ENCODE measurements around the gene RAP2C.
"Not testable (repeated sequence)": the region's sequence is repeated elsewhere in the genome, so short reads cannot be mapped to it uniquely, and the experiment has no call there.

Gene RAP2C

DNA sequence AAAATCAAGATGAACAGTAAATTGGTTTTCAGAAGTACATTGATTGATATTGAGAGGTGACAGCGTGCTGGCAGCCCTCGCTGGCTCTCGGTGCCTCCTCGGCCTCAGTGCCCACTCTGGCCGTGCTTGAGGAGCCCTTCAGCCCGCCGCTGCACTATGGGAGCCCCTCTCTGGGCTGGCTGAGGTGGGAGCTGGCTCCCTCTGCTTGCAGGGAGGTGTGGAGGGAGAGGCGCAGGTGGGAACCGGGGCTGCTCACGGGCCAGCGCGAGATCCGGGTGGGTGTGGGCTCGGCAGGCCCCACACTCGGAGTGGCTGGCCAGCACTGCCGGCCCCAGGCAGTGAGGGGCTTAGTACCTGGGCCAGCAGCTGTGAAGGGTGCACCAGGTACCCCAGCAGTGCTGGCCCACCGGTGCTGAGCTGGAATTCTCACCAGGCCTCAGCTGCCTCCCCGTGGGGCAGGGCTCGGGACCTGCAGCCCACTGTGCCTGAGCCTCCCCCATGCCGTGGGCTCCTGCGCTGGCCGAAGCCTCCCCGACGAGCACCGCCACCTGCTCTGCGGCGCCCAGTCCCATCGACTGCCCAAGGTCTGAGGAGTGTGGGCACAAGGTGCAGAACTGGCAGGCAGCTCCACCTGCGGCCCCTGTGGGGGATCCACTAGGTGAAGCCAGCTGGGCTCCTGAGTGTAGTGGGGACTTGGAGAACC, 25.2 kb downstream of the RAP2C start:
- DNase-seq, result no peak

DNA sequence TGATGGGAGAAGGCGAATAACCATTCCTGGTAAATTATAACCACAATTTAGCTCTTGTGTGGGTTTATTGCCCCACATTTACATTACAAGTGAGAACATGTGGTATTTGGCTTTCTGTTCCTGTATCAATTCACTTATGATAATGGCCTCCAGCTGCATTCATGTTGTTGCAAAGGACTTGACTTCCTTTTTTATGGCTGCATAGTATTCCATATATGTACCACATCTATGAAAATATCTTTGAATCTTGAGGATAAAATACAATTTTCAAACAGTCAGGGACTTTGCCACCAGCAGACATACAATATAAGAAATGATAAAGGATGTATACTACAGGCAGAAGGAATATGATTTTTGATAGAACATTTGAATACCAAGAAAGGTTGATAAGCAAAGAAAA, 27.3 kb downstream of the RAP2C start:
- no peak for DNase-seq

DNA sequence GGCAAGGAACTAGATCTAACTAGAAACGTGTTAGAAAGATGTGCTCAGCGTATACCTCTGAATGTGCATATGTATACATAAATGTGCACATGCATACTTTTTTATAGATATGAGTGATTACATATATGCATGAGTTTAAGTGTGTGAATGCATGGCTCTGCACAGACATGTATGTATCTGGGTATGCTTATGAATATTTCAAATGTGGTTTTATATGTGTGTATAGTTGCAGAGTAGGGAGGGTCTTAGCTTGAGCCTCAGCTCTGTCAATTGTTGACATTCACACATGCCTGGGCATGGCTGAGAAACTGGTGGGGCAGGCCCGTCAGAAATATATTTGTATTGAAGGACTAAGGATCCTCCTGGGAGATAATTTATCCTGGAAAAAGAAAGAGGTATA, 31.1 kb downstream of the RAP2C start:
- DNase-seq, result no peak

DNA sequence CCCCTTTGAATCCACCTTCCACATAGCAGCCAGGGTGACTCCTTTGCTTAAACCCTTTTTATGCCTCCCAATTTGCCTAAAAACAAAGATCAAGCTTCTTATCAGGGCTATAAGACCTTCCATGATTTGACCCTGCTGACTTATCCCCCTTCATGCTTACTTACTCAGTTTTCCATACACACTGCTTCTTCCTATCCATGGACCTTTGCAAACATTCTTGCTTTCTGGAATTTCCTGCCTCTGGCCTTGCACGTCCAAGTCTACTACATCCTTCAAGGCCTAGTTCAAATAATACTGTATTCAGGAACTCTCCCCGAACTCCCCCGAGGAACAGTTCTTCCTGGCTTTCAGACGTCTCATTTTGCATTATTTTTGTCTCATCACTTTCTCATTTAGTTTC, 31.8 kb downstream of the RAP2C start:
- DNase-seq, result no peak

DNA sequence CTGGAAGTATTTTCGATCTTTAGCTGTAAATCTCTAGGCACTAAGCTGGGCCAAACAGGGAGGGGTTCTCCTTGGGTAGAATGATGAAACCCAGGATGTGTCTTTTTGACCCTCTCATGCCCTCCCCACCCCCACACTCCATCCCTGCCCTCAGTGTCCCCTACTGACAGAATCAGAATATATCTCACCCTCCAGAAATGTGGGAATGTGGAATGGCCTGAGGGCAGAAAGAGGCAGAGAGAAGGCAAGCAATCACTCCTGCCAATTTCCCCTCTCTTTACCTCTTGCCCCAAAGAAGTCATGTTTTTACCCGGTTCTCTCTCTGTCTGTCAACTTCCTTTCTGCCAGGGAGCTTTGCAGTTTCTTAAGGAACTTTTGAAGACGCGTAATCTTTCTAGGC, 34.4 kb downstream of the RAP2C start:
- DNase-seq, result no peak

DNA sequence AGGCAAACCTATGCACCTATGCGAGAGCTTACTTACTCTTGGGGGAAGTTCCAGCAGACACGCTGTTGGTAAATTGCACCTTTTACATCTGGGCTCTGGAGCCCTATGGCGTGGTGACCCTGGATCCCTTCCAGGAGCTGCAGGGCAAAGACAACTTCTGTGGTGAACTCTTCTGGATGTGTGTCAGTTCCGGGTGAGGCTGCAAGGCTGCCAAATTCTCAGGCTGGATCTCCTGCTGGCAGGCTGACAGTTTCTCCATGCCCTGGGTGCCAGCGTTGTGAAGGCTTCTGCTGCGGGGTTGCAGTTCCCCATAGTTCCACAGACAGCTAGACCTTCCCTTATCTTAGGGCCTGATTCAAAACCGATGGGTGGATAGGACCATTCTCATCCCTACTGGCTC, 37.9 kb downstream of the RAP2C start:
- DNase-seq, result no peak

DNA sequence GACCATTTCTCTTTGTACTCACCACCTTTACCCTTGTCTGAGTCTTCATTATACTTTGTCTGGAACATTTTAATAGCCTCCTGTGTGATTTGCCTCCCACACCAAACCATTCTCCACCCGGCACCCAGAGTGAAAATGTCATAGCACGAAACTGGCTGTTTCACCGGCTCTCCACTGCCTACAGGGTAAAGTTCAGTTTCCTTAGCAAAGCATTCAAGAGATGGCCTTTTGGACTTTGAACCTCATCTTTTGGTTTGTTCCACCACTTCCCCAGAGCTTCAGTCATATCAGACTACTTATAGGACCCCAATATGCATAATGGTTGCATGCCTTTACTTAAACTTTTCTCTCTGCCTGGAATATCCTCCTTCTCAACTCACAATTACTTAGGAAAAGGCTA, 38.3 kb downstream of the RAP2C start:
- DNase-seq, result no peak

DNA sequence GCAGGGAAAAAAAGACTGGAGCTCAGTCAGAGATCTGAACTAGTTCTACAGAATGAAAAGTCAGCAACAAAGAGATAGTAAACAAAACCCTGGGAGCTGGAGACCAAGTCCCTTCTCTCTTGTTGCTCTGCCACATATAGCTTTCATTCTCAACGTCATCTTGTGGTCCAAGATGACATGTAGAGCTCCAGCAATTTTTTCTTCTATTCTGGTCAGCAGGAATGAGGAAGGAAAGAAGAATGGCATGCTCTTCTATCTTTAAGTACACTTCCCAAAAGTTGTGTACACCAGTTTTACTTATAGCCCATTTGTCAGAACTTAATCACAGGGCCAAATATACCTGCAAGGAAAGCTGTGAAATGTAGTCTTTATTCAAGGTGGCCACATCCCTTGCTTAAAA, 45.6 kb downstream of the RAP2C start:
- DNase-seq, result no peak

DNA sequence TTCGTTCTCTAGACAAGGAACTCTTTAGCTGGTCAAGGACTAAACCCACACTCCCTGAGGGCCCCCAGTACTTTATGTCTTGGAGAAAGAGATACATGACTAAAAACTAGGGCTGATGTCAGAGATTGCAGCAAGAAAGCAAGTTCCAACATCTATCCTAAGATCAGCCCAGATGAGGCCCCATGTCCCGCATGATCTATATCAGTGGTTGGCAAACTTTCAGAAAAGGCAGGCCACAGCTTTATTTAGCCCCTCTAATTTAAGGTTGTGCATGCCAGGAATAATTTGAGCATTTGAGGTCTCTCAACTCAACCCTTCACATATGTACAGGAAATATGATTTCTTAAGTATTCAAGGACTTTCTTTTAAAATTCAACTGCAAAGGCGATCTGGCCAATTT, 47.4 kb downstream of the RAP2C start:
- no peak for DNase-seq

DNA sequence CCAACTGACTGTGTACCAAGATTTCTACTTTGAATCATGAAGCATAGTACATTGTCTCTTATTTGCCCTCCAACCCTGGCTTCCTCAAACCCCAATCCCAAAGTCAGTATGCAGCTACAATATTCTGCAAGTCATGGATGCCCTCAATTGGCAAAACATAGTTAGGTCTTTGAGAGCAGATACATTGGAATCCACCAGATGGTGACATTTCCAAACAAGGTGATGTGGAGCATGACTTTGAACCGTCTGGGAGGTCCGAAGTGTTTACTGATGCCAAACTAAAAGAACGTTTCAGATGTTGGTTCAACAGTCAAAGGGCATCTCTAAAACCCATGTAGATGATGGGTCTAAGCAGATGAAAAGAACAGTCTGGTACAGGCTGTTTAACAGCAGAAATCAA, 47.8 kb downstream of the RAP2C start:
- no peak for DNase-seq

DNA sequence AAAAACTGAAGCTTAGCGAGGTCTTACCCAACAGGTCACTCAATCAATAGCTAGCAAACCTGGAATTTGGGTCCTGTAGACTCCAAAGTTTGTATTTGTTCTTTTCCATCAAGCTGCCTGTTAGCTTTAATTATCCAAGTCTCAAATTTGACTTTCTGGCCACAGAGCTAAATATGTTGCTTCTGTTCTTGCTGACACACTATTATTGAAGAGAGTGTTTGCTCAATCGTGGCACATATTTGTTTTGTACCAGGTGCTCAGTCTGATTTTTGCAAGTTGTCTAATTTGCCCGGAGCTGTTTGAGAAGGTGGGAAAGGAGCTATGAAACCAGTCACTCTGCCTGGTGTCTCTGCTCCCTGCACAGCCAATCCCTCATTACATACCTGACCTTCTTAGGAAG, 49.7 kb downstream of the RAP2C start:
- no peak for DNase-seq

DNA sequence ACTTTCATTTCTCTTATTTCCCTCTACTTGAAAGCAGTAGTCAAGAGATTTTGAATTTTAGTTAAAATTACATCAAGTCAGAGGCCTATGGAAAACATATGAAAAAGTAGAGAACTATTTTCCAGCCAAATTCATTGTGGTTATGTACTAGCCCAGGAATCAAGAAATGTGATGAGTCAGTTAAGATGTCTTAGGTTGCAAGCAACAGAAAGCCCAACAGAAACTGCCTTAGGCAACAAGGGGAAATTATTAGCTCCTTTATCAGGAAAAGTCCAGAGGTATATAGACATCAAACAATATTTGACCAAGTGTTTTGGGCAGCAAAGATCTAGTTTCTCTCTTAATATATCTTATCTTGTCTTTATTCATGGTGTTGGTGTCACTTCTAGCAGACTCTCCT, 53.6 kb downstream of the RAP2C start:
- no peak for DNase-seq

DNA sequence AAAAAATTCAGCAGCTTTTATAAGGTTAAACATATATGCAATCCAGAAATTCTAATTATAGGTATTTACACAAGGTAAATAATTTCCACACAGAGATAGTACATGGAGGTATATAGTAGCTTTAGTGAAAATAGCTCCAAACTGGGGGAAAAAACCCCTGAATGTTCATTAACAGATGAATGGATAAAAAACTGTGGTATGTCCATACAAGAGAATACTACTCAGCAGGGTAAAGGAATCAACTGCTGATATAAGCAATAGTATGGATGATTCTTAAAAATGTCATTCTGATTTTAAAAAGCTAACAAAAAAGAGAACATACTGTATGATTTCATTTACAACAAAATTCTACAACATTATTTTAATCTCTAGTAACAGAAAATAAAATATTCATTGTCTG, 54.2 kb downstream of the RAP2C start:
- DNase-seq, result no peak

DNA sequence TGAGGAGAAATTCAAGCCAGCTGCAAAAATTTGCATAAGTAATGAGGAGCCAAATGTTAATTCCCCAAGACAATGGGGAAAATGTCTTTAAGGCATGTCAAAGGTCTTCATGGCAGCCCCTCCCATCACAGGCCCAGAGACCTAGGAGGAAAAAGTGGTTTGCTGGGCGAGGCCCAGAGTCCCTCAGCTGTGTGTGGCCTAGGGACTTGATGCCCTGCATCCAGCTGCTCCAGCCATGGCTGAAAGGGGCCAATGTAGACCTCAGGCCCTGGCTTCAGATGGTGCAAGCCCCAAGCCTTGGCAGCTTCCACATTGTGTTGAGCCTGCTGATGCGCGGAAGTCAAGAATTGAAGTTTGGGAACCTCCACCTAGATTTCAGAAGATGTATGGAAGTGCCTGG, 56.2 kb downstream of the RAP2C start:
- not testable (repeated sequence) for DNase-seq

DNA sequence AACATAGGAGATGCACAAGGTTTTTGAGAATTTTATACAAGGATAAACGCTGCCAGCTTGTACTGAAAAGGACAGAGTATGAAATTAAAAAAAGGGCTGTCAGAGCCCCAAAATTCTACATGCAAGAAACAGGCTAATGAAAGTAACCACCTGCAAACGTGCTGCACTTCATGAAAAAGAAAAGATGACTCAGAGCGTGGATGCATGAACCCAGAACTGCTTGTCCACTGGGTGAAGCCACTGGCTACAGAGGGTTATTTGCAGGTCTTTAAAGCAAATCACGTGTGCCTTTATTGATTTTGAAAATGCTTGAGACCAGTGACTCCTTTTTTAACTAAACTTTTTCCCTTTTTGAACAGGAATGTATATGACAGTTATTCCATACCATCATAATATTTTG, 66.1 kb downstream of the RAP2C start:
- DNase-seq, result no peak

All from activated gamma-delta T cell (primary cell).